OCI-LY3 (cell line): Measurements from ENCODE around the gene GPR89A.

Experiments
- H2AFZ ChIP-seq: fragments of 200-600, 300-600 bp; shearing (Covaris generic); 2 replicates; pipeline ENCODE4 v1.6.0; 2014; ENCODE audit warnings: antibody characterized with exemption, low read depth, low read length
- H3K27ac ChIP-seq: fragments of 200-600, 300-600 bp; sonication (generic); 2 replicates; pipeline ENCODE4 v1.5.1; 2014; ENCODE audit warnings: mild to moderate bottlenecking, low read length, moderate library complexity, mixed read lengths
- H3K27me3 ChIP-seq: fragments of 200-600, 300-600 bp; sonication (generic); 2 replicates; pipeline ENCODE4 v1.6.1; 2014; ENCODE audit warnings: low read depth, low read length, mixed read lengths
- H3K36me3 ChIP-seq: fragments of 200-600, 300-600 bp; sonication (generic); replicated peaks from 2 replicates; pipeline ENCODE3; 2014; ENCODE audit warnings: low read depth, low read length, mixed read lengths
- H3K4me1 ChIP-seq: fragments of 300-600, 200-600 bp; sonication (generic); 2 replicates; pipeline ENCODE4 v1.6.1; 2014; ENCODE audit warnings: low read length, mixed read lengths
- H3K4me2 ChIP-seq: fragments of 200-600, 300-600 bp; sonication (generic); 2 replicates; pipeline ENCODE4 v1.6.1; 2014; ENCODE audit warnings: low read length, mixed read lengths
- H3K4me3 ChIP-seq: fragments of 300-600, 200-600 bp; sonication (generic); 2 replicates; pipeline ENCODE4 v1.5.1; 2014; ENCODE audit warnings: antibody characterized with exemption, mild to moderate bottlenecking, low read length, moderate library complexity
- H3K79me2 ChIP-seq: fragments of 300-600, 200-600 bp; shearing (Covaris generic); 2 replicates; pipeline ENCODE4 v1.6.1; 2014; ENCODE audit warnings: mild to moderate bottlenecking, low read length, mixed read lengths
- H3K9ac ChIP-seq: fragments of 300-600, 200-600 bp; shearing (Covaris generic); 2 replicates; pipeline ENCODE4 v1.6.0; 2014; ENCODE audit warnings: mild to moderate bottlenecking, low read length, moderate library complexity
- H3K9me3 ChIP-seq: fragments of 200-600, 300-600 bp; shearing (Covaris generic); 2 replicates; pipeline ENCODE4 v1.6.1; 2014; ENCODE audit warnings: low read length, mixed read lengths; ENCODE audit not compliant: insufficient read depth
- H4K20me1 ChIP-seq: fragments of 200-600, 300-600 bp; sonication (generic); 2 replicates; pipeline ENCODE4 v1.6.1; 2016; ENCODE audit warnings: low read length, mixed read lengths; ENCODE audit not compliant: insufficient read depth
- EZH2phosphoT487 ChIP-seq: fragments of 200-600 bp; shearing (Covaris generic); IDR thresholded peaks from 2 replicates; pipeline ENCODE4 v1.6.1; 2018; ENCODE audit warnings: antibody characterized with exemption, mixed run types, low read depth
- TF ChIP-seq, protein P1 (sequence below): fragments of 200-600, 300-600 bp; sonication (generic); IDR thresholded peaks from 2 replicates; pipeline ENCODE4 v1.5.1; 2014; ENCODE audit warnings: antibody characterized with exemption, low read length, low read depth

Gene GPR89A

DNA sequence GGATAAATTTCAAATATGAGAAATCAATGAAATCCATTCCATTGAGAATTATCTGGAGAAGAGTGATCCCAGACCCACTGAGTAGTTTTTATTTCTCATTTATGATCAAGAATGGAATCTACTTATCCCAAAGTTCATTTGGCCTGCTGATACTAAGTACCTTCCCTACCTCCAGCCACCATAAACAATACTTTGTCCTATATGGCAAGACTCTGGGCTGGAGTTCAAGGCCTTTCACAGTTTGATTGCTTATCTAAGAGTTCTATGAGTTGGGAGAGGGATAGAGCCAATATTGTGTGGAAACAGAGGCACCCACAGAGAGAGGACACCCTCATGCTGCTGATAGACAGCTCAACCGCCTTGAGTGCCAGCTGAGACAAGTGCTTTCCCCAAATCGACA lies 94.3 kb downstream of the GPR89A start:
- no peaks in the 10 kb centered on the region for H3K36me3 ChIP-seq
- no peaks in the 10 kb centered on the region for H3K9me3 ChIP-seq
- H3K27ac ChIP-seq = no peak overlapping the region
- H3K4me2 ChIP-seq = no peak overlapping the region
- no peaks in the 10 kb centered on the region for H3K4me1 ChIP-seq
- no peak overlapping the region for H3K4me3 ChIP-seq
- H3K9ac ChIP-seq = no peak overlapping the region
- TF ChIP-seq EZH2phosphoT487 = no peak
- TF ChIP-seq, protein P1, sequence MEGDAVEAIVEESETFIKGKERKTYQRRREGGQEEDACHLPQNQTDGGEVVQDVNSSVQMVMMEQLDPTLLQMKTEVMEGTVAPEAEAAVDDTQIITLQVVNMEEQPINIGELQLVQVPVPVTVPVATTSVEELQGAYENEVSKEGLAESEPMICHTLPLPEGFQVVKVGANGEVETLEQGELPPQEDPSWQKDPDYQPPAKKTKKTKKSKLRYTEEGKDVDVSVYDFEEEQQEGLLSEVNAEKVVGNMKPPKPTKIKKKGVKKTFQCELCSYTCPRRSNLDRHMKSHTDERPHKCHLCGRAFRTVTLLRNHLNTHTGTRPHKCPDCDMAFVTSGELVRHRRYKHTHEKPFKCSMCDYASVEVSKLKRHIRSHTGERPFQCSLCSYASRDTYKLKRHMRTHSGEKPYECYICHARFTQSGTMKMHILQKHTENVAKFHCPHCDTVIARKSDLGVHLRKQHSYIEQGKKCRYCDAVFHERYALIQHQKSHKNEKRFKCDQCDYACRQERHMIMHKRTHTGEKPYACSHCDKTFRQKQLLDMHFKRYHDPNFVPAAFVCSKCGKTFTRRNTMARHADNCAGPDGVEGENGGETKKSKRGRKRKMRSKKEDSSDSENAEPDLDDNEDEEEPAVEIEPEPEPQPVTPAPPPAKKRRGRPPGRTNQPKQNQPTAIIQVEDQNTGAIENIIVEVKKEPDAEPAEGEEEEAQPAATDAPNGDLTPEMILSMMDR = no peak
- peaks cover 13% of the 10 kb centered on the region for H3K27me3 ChIP-seq
- no peaks in the 10 kb centered on the region for H3K79me2 ChIP-seq
- no peaks in the 10 kb centered on the region for H4K20me1 ChIP-seq
- H2AFZ ChIP-seq = no peak overlapping the region

DNA sequence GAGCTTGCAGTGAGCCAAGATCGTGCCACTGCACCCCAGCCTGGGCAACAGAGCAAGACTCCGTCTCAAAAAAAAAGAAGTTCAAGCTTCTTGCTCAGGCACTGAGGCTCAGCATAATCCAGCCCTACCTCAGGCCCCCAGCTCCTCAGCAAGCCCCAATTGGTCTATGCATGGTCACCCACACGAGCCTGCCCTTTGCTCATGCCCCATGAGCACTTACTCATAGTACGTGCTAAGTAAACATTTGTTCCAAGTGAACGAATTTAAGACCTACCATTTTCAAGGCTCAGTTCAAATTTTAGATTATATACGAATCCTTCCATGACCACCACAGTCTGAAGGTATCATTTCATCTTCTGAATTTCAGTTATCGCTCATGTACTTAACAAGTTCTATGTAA lies 95.0 kb downstream of the GPR89A start:
- Histone ChIP-seq H3K79me2 (no peaks in the 10 kb centered on the region), H3K4me2 (no peak overlapping the region), H2AFZ (no peak overlapping the region), H3K4me1 (no peaks in the 10 kb centered on the region), H3K27ac (no peak overlapping the region), H3K9ac (no peak overlapping the region), H3K4me3 (no peak overlapping the region), H4K20me1 (no peaks in the 10 kb centered on the region), H3K27me3 (peaks cover 13% of the 10 kb centered on the region), H3K36me3 (no peaks in the 10 kb centered on the region), H3K9me3 (no peaks in the 10 kb centered on the region)
- TF ChIP-seq EZH2phosphoT487 = no peak
- TF ChIP-seq, protein P1 = no peak

DNA sequence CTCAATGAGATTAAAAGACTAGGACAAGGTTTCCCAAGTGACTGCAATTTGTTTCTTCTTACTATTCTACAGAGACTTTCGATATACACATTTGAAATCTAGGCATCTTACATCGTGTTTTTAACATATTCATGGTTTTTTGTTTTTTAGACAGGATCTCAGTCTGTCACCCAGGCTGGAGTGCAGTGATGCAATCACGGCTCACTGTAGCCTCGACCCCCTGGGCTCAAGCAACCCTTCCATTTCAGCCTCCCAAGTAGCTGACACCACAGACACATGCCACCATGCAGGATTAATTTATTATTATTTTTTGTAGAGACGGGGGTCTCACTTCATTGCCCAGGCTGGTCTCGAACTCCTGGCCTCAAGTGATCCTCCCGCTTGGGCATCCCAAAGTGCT lies 97.8 kb downstream of the GPR89A start:
- H3K79me2 ChIP-seq = no peaks in the 10 kb centered on the region
- H3K9ac ChIP-seq = no peak overlapping the region
- H3K9me3 ChIP-seq = no peaks in the 10 kb centered on the region
- TF ChIP-seq, protein P1 = no peak
- no peak for TF ChIP-seq EZH2phosphoT487
- no peak overlapping the region for H3K4me3 ChIP-seq
- H3K4me1 ChIP-seq = no peaks in the 10 kb centered on the region
- H3K4me2 ChIP-seq = no peak overlapping the region
- H3K27me3 ChIP-seq = peaks cover 13% of the 10 kb centered on the region
- no peaks in the 10 kb centered on the region for H3K36me3 ChIP-seq
- no peak overlapping the region for H3K27ac ChIP-seq
- H2AFZ ChIP-seq = no peak overlapping the region
- no peaks in the 10 kb centered on the region for H4K20me1 ChIP-seq

DNA sequence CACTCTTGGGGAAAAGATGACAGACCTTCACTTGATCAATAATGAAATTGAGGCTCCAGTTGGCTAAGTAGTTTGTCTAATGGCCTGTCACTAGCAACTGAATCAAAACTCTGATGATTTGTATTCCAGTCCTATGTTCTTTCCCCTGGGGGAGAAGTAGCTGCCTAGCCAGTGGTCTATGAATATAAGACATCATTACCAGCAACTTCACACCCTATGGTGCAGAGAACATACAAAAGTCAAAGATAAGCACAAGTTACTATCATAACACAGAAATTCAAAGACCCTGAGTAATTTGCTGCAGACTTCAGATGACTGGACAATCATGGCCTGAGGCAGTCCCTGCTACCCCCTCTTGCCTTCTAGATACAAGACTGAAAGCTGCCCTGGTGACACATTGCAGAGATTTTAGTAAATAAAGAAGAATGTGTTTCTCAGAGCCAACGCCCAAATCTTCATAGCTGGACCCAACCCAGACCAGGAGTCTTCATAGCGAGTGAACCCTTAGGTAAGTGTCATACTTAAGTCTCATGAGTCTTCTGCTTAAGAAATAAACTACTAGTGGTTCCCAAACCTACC lies 98.4 kb downstream of the GPR89A start:
- Histone ChIP-seq H3K4me1 (no peaks in the 10 kb centered on the region), H3K4me2 (no peak overlapping the region), H3K36me3 (no peaks in the 10 kb centered on the region), H4K20me1 (no peaks in the 10 kb centered on the region), H3K9ac (no peak overlapping the region), H3K4me3 (no peak overlapping the region), H3K27ac (no peak overlapping the region), H3K9me3 (no peaks in the 10 kb centered on the region), H3K79me2 (no peaks in the 10 kb centered on the region), H2AFZ (no peak overlapping the region), H3K27me3 (peaks cover 12% of the 10 kb centered on the region)
- TF ChIP-seq EZH2phosphoT487 = no peak
- TF ChIP-seq, protein P1 = no peak
